GM23338 (cell line): ENCODE data around the gene EVC2. TPM values are rescaled to one million over a fixed set of nuclear protein-coding genes. Genes with fewer than 3 reads are reported as not detected.

Experiments
- ATAC-seq: fragments of 200-7000 bp; cut with Tn5 transposase; 3 replicates; pipeline ENCODE4 v1.9.1; 2020
- DNase-seq: peaks from one replicate; pipeline ENCODE4 v3.0.0-alpha.2; 2015; ENCODE audit warnings: low spot score
- H2AFZ ChIP-seq: fragments of 200-600 bp; sonication (generic); 2 replicates; pipeline ENCODE4 v1.8.0; 2016; ENCODE audit warnings: antibody characterized with exemption, mild to moderate bottlenecking, moderate library complexity
- H3F3A ChIP-seq: fragments of 200-600 bp; sonication (generic); replicated peaks from 2 replicates; pipeline ENCODE4 v1.8.0; 2017; ENCODE audit warnings: antibody characterized with exemption, mixed run types, low read depth
- H3K27ac ChIP-seq: fragments of 200-600 bp; sonication (generic); 2 replicates; pipeline ENCODE4 v1.6.1; 2016; ENCODE audit warnings: low read depth
- H3K27me3 ChIP-seq: fragments of 200-600 bp; sonication (generic); 2 replicates; pipeline ENCODE4 v1.8.0; 2016; ENCODE audit warnings: mild to moderate bottlenecking, mixed run types, moderate library complexity; ENCODE audit not compliant: insufficient read depth
- H3K36me3 ChIP-seq: fragments of 200-600 bp; sonication (generic); 2 replicates; pipeline ENCODE4 v1.8.0; 2016; ENCODE audit warnings: mild to moderate bottlenecking; ENCODE audit not compliant: insufficient read depth
- H3K4me1 ChIP-seq: fragments of 200-600 bp; sonication (generic); 2 replicates; pipeline ENCODE4 v1.8.0; 2016; ENCODE audit warnings: mild to moderate bottlenecking, moderate library complexity; ENCODE audit not compliant: insufficient read depth
- H3K4me2 ChIP-seq: fragments of 200-600 bp; sonication (generic); 2 replicates; pipeline ENCODE4 v1.7.1; 2017; ENCODE audit warnings: mixed run types
- H3K4me3 ChIP-seq: fragments of 200-600 bp; sonication (generic); 2 replicates; pipeline ENCODE4 v1.6.1; 2016; ENCODE audit warnings: mixed run types
- H3K79me2 ChIP-seq: fragments of 200-600 bp; sonication (generic); replicated peaks from 2 replicates; pipeline ENCODE4 v1.8.0; 2017; ENCODE audit warnings: mild to moderate bottlenecking; ENCODE audit not compliant: insufficient read depth
- H3K9me2 ChIP-seq: fragments of 200-600 bp; sonication (generic); 2 replicates; pipeline ENCODE4 v1.8.0; 2017; ENCODE audit not compliant: insufficient read depth
- H4K20me1 ChIP-seq: fragments of 200-600 bp; sonication (generic); replicated peaks from 2 replicates; pipeline ENCODE4 v1.8.0; 2017; ENCODE audit warnings: mild to moderate bottlenecking; ENCODE audit not compliant: insufficient read depth
- H3K27ac Mint-ChIP-seq: 2 replicates; pipeline ENCODE4 v1.8.0; 2020; ENCODE audit warnings: inconsistent platforms, mild to moderate bottlenecking, moderate library complexity, mixed read lengths
- H3K27me3 Mint-ChIP-seq: 3 replicates; pipeline ENCODE4 v1.8.0; 2022; ENCODE audit warnings: low read depth, mild to moderate bottlenecking, moderate library complexity, mixed read lengths, inconsistent platforms; ENCODE audit not compliant: insufficient read depth, poor library complexity
- H3K36me3 Mint-ChIP-seq: 3 replicates; pipeline ENCODE4 v1.8.0; 2021; ENCODE audit warnings: low read depth, mild to moderate bottlenecking, inconsistent platforms, moderate library complexity, mixed read lengths
- H3K4me1 Mint-ChIP-seq: 3 replicates; pipeline ENCODE4 v1.8.0; 2020; ENCODE audit warnings: mild to moderate bottlenecking, inconsistent platforms, mixed read lengths
- H3K4me3 Mint-ChIP-seq: 3 replicates; pipeline ENCODE4 v1.8.0; 2021; ENCODE audit warnings: moderate library complexity, mild to moderate bottlenecking, inconsistent platforms, mixed read lengths
- H3K9me3 Mint-ChIP-seq: 3 replicates; pipeline ENCODE4 v1.8.0; 2020; ENCODE audit warnings: moderate library complexity, mild to moderate bottlenecking, inconsistent platforms, mixed read lengths
- CREB1 ChIP-seq: fragments of 250-450 bp; sonication (Bioruptor Pico); IDR thresholded peaks from 2 replicates; pipeline ENCODE4 v1.5.0; 2020; ENCODE audit warnings: low read depth, mild to moderate bottlenecking, moderate library complexity
- EZH2 ChIP-seq: fragments of 200-600 bp; sonication (generic); IDR thresholded peaks from one replicate; pipeline ENCODE4 v1.8.0; 2017; ENCODE audit warnings: antibody characterized with exemption, mild to moderate bottlenecking, low read depth; ENCODE audit not compliant: unreplicated experiment
- JUNB ChIP-seq: IDR thresholded peaks from one replicate; pipeline ENCODE4 v1.6.1; 2016; ENCODE audit warnings: antibody characterized with exemption; ENCODE audit not compliant: unreplicated experiment
- POLR2AphosphoS5 ChIP-seq: IDR thresholded peaks from 2 replicates; pipeline ENCODE4 v1.6.1; 2016; ENCODE audit warnings: antibody characterized with exemption, low read depth
- ZNF114 ChIP-seq: fragments of 250-450 bp; sonication (Bioruptor Pico); IDR thresholded peaks from 2 replicates; pipeline ENCODE4 v1.5.0; 2020; ENCODE audit warnings: mild to moderate bottlenecking, moderate library complexity
- polyA plus RNA-seq: library from polyadenylated mRNA; unstranded; fragments of >200 nt; fragmentation: Nextera tagmentation; extraction: Ambion mirVana; gene quantifications from 2 replicates; pipeline ENCODE4 v1.2.1, GENCODE V29; 2016
- total RNA-seq: library from RNA; depleted of rRNA; stranded (reverse); fragments of >200 nt; shearing (Covaris generic); gene quantifications from 2 replicates; pipeline ENCODE4 v1.2.3, GENCODE V29; 2014
- TF ChIP-seq, protein P1 (sequence below), 2 experiments: fragments of 200-600 bp in 1 of 2; sonication (generic) in 1 of 2; conservative IDR thresholded peaks; 2 replicates each; pipeline versions ENCODE4 v1.5.1 to v1.6.1; 2016 to 2017; ENCODE audit warnings: antibody characterized with exemption in 2 of 2, low read depth in 2 of 2, mild to moderate bottlenecking in 2 of 2, moderate library complexity in 1 of 2
- TF ChIP-seq, protein P2 (sequence below): IDR thresholded peaks from one replicate; pipeline ENCODE4 v1.6.1; 2018; ENCODE audit warnings: antibody characterized with exemption; ENCODE audit not compliant: unreplicated experiment
- TF ChIP-seq, protein P3 (sequence below): fragments of 250-450 bp; sonication (Bioruptor Pico); IDR thresholded peaks from 2 replicates; pipeline ENCODE4 v1.5.0; 2020; ENCODE audit warnings: mild to moderate bottlenecking, moderate library complexity

Gene EVC2
- total and polyA plus RNA-seq, 2 experiments from 2014 or later = 3.4 to 11.5 TPM

DNA sequence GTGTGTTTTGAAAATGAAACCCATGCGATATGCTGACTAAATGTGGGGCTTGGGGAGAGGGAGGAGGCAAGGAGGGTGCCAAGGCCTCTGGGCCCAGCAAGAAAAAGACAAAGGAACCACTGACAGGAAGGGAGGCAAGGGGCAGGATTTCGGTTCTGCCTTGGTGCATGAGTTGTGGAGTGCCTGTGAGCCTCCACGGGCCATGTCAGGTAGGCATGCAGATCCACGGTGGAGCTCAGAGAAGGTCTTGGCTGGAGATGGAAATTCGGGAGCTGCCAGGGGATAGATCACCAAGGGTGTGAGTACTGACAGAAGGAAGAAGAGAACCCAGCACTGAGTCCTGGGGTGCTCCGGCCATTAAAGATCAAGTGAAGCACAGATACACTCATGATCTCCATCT lies 4.1 kb downstream of the EVC2 start:
- Histone ChIP-seq H3K27ac (no peak overlapping the region), H3K27me3 (no peaks in the 10 kb centered on the region), H3K4me2 (no peak overlapping the region), H3K4me3 (no peak overlapping the region), H3K4me1 (peaks cover 6% of the 10 kb centered on the region; the same call in 1 of the 2 replicates), H3K79me2 (0 out of 2 replicates have a peak, but pooled peaks cover 5% of the 10 kb centered on the region), H3F3A (no peaks in the 10 kb centered on the region), H3K36me3 (no peaks in the 10 kb centered on the region; the same call in 1 of the 2 replicates), H2AFZ (no peak overlapping the region), H3K9me2 (no peaks in the 10 kb centered on the region), H4K20me1 (no peaks in the 10 kb centered on the region; the same call in 1 of the 2 replicates)
- Mint-ChIP-seq H3K4me1 (peaks cover 10% of the 10 kb centered on the region), H3K27me3 (peaks cover 20% of the 10 kb centered on the region), H3K36me3 (peaks cover 27% of the 10 kb centered on the region), H3K9me3 (peaks cover 22% of the 10 kb centered on the region), H3K4me3 (no peak overlapping the region), H3K27ac (no peak overlapping the region)
- no peak for ATAC-seq
- TF ChIP-seq, protein P1, sequence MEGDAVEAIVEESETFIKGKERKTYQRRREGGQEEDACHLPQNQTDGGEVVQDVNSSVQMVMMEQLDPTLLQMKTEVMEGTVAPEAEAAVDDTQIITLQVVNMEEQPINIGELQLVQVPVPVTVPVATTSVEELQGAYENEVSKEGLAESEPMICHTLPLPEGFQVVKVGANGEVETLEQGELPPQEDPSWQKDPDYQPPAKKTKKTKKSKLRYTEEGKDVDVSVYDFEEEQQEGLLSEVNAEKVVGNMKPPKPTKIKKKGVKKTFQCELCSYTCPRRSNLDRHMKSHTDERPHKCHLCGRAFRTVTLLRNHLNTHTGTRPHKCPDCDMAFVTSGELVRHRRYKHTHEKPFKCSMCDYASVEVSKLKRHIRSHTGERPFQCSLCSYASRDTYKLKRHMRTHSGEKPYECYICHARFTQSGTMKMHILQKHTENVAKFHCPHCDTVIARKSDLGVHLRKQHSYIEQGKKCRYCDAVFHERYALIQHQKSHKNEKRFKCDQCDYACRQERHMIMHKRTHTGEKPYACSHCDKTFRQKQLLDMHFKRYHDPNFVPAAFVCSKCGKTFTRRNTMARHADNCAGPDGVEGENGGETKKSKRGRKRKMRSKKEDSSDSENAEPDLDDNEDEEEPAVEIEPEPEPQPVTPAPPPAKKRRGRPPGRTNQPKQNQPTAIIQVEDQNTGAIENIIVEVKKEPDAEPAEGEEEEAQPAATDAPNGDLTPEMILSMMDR (conservative IDR thresholded peaks at IDR 0.05; ENCODE audit: low read depth in 2 of 2) = no peak
- no peak for TF ChIP-seq ZNF114 (CRISPR knock-in tag)
- TF ChIP-seq POLR2AphosphoS5 = no peak
- TF ChIP-seq, protein P2, sequence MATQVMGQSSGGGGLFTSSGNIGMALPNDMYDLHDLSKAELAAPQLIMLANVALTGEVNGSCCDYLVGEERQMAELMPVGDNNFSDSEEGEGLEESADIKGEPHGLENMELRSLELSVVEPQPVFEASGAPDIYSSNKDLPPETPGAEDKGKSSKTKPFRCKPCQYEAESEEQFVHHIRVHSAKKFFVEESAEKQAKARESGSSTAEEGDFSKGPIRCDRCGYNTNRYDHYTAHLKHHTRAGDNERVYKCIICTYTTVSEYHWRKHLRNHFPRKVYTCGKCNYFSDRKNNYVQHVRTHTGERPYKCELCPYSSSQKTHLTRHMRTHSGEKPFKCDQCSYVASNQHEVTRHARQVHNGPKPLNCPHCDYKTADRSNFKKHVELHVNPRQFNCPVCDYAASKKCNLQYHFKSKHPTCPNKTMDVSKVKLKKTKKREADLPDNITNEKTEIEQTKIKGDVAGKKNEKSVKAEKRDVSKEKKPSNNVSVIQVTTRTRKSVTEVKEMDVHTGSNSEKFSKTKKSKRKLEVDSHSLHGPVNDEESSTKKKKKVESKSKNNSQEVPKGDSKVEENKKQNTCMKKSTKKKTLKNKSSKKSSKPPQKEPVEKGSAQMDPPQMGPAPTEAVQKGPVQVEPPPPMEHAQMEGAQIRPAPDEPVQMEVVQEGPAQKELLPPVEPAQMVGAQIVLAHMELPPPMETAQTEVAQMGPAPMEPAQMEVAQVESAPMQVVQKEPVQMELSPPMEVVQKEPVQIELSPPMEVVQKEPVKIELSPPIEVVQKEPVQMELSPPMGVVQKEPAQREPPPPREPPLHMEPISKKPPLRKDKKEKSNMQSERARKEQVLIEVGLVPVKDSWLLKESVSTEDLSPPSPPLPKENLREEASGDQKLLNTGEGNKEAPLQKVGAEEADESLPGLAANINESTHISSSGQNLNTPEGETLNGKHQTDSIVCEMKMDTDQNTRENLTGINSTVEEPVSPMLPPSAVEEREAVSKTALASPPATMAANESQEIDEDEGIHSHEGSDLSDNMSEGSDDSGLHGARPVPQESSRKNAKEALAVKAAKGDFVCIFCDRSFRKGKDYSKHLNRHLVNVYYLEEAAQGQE = no peak
- no peak for TF ChIP-seq CREB1 (CRISPR knock-in tag)
- TF ChIP-seq EZH2 = no peak
- TF ChIP-seq, protein P3, sequence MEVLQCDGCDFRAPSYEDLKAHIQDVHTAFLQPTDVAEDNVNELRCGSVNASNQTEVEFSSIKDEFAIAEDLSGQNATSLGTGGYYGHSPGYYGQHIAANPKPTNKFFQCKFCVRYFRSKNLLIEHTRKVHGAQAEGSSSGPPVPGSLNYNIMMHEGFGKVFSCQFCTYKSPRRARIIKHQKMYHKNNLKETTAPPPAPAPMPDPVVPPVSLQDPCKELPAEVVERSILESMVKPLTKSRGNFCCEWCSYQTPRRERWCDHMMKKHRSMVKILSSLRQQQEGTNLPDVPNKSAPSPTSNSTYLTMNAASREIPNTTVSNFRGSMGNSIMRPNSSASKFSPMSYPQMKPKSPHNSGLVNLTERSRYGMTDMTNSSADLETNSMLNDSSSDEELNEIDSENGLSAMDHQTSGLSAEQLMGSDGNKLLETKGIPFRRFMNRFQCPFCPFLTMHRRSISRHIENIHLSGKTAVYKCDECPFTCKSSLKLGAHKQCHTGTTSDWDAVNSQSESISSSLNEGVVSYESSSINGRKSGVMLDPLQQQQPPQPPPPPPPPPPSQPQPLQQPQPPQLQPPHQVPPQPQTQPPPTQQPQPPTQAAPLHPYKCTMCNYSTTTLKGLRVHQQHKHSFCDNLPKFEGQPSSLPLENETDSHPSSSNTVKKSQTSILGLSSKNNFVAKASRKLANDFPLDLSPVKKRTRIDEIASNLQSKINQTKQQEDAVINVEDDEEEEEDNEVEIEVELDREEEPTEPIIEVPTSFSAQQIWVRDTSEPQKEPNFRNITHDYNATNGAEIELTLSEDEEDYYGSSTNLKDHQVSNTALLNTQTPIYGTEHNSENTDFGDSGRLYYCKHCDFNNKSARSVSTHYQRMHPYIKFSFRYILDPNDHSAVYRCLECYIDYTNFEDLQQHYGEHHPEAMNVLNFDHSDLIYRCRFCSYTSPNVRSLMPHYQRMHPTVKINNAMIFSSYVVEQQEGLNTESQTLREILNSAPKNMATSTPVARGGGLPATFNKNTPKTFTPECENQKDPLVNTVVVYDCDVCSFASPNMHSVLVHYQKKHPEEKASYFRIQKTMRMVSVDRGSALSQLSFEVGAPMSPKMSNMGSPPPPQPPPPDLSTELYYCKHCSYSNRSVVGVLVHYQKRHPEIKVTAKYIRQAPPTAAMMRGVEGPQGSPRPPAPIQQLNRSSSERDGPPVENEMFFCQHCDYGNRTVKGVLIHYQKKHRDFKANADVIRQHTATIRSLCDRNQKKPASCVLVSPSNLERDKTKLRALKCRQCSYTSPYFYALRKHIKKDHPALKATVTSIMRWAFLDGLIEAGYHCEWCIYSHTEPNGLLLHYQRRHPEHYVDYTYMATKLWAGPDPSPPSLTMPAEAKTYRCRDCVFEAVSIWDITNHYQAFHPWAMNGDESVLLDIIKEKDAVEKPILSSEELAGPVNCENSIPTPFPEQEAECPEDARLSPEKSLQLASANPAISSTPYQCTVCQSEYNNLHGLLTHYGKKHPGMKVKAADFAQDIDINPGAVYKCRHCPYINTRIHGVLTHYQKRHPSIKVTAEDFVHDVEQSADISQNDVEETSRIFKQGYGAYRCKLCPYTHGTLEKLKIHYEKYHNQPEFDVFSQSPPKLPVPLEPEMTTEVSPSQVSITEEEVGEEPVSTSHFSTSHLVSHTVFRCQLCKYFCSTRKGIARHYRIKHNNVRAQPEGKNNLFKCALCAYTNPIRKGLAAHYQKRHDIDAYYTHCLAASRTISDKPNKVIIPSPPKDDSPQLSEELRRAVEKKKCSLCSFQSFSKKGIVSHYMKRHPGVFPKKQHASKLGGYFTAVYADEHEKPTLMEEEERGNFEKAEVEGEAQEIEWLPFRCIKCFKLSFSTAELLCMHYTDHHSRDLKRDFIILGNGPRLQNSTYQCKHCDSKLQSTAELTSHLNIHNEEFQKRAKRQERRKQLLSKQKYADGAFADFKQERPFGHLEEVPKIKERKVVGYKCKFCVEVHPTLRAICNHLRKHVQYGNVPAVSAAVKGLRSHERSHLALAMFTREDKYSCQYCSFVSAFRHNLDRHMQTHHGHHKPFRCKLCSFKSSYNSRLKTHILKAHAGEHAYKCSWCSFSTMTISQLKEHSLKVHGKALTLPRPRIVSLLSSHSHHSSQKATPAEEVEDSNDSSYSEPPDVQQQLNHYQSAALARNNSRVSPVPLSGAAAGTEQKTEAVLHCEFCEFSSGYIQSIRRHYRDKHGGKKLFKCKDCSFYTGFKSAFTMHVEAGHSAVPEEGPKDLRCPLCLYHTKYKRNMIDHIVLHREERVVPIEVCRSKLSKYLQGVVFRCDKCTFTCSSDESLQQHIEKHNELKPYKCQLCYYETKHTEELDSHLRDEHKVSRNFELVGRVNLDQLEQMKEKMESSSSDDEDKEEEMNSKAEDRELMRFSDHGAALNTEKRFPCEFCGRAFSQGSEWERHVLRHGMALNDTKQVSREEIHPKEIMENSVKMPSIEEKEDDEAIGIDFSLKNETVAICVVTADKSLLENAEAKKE (CRISPR knock-in tag) = no peak
- no peak for TF ChIP-seq JUNB
- DNase-seq = no peak
